Measurements from ENCODE around the gene EXOC4.

DNA sequence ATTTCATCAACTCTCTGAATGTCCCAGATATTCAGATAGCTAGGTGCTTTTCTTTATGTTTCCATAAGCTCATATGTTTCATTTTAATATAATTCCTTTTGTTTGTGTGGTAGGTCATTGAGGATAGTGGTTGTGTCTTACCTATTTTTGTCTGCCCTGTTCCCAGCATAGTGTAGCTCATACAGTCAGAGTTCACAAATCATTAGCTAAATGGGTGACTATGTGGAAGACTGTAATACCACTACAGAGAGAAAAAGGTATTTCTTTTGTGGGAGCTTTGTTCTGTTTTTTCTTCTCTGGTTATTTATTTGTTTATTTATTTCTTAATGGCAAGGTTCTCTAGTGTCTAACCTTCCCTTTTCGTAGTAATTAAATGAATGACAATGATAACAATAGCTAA lies 39.8 kb downstream of the EXOC4 start:
- TF ChIP-seq, protein P1, sequence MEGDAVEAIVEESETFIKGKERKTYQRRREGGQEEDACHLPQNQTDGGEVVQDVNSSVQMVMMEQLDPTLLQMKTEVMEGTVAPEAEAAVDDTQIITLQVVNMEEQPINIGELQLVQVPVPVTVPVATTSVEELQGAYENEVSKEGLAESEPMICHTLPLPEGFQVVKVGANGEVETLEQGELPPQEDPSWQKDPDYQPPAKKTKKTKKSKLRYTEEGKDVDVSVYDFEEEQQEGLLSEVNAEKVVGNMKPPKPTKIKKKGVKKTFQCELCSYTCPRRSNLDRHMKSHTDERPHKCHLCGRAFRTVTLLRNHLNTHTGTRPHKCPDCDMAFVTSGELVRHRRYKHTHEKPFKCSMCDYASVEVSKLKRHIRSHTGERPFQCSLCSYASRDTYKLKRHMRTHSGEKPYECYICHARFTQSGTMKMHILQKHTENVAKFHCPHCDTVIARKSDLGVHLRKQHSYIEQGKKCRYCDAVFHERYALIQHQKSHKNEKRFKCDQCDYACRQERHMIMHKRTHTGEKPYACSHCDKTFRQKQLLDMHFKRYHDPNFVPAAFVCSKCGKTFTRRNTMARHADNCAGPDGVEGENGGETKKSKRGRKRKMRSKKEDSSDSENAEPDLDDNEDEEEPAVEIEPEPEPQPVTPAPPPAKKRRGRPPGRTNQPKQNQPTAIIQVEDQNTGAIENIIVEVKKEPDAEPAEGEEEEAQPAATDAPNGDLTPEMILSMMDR (conservative IDR thresholded peaks at IDR 0.05 in 1 of 2, IDR thresholded peaks at IDR 0.05 in 1 of 2; ENCODE audit: low read depth in 1 of 2, low read length in 2 of 2) = no peak
- TF ChIP-seq EZH2 (IDR thresholded peaks at IDR 0.05; ENCODE audit: low read length, missing control alignments) = no peak

Measured in fibroblast of lung (primary cell).